H1 (cell line): ENCODE results near the gene CEACAM7. TPM values are rescaled to one million over a fixed set of nuclear protein-coding genes. Genes with fewer than 3 reads are reported as not detected.

Source experiments
- FOSL1 ChIP-seq: IDR thresholded peaks from 2 replicates; pipeline ENCODE4 v1.6.1; 2011; ENCODE audit warnings: mild to moderate bottlenecking, low read depth, low read length, moderate library complexity; ENCODE audit not compliant: insufficient read depth
- polyA plus RNA-seq, 7 experiments: library from polyadenylated mRNA; depleted of rRNA in 3 of 7; stranded (reverse) in 5 of 7; unstranded in 2 of 7; fragments of >200 nt in 5 of 7; fragments of 200-250 nt in 2 of 7; gene quantifications; 1 replicate in 5 of 7; 2 replicates in 1 of 7; 4 replicates in 1 of 7; pipeline versions ENCODE4 v1.2.1 to v1.2.3, GENCODE V29; 2011 to 2013; ENCODE audit warnings: missing spikeins in 2 of 7, mixed read lengths in 2 of 7
- total RNA-seq: library from RNA; stranded (reverse); fragmentation: NEBNext Ultra II Directional; extraction: Animal tissue kit (Norgen Biotek cat#: 25700); gene quantifications from 2 replicates; pipeline ENCODE4 v1.2.1, GENCODE V29; 2021

Gene CEACAM7
- total and polyA plus RNA-seq, 2 of the 8 experiments (the other 6 are each of a cell fraction or from before 2014, with no cell fraction given), result not detected

DNA sequence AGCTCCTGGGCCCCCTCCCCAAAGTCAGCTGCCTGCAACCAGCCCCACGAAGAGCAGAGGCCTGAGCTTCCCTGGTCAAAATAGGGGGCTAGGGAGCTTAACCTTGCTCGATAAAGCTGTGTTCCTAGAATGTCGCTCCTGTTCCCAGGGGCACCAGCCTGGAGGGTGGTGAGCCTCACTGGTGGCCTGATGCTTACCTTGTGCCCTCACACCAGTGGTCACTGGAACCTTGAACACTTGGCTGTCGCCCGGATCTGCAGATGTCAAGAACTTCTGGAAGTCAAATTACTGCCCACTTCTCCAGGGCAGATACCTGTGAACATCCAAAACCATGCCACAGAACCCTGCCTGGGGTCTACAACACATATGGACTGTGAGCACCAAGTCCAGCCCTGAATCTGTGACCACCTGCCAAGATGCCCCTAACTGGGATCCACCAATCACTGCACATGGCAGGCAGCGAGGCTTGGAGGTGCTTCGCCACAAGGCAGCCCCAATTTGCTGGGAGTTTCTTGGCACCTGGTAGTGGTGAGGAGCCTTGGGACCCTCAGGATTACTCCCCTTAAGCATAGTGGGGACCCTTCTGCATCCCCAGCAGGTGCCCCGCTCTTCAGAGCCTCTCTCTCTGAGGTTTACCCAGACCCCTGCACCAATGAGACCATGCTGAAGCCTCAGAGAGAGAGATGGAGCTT lies 15.7 kb upstream of the CEACAM7 start (continued):
- TF ChIP-seq FOSL1, result no peak
